Endothelial cell of umbilical vein (primary cell): Measurements from ENCODE around the gene SALL2. TPM values are rescaled to one million over a fixed set of nuclear protein-coding genes. Genes with fewer than 3 reads are reported as not detected.

Experiments used
- BruUV-seq: library from RNA; stranded (reverse); fragments of 400-500 nt; replicated peaks from 2 replicates; lab custom pipeline; 2021; lab: Mats Ljungman, UMichigan
- CTCF ChIA-PET: fragments of 300-600, 350-600 bp; sonication (Branson Sonifier 250); formaldehyde crosslinking; loops from one replicate; lab custom pipeline; 2021; ENCODE audit warnings: antibody characterized with exemption, inconsistent platforms; lab: Charles Lee
- POLR2A ChIA-PET: fragments of 300-600, 350-600 bp; sonication (Branson Sonifier 250); formaldehyde crosslinking; loops from one replicate; lab custom pipeline; 2021; ENCODE audit warnings: antibody characterized with exemption, inconsistent platforms; lab: Charles Lee
- DNase-seq: peaks from one replicate; pipeline ENCODE4 v3.0.0-alpha.2; 2011; ENCODE audit warnings: low read depth, low spot score
- FAIRE-seq: peaks from 2 replicates; lab custom pipeline; 2011; peaks lifted over from hg19 to GRCh38; lab: Jason Lieb, UNC
- H2AFZ ChIP-seq: 2 replicates; pipeline ENCODE4 v1.6.0; 2012; ENCODE audit warnings: low read depth, low read length, control low read depth, inconsistent platforms
- H3K27ac ChIP-seq: 2 replicates; pipeline ENCODE4 v1.5.1; 2011; ENCODE audit warnings: low read depth, mild to moderate bottlenecking, control low read depth, low read length, moderate library complexity; ENCODE audit not compliant: insufficient read depth
- H3K27me3 ChIP-seq, 2 experiments: 2 replicates each; pipeline versions ENCODE4 v1.6.0 to v1.6.1; 2011; ENCODE audit warnings: low read length in 2 of 2, mixed read lengths in 1 of 2; ENCODE audit not compliant: control insufficient read depth in 2 of 2, insufficient read depth in 2 of 2
- H3K36me3 ChIP-seq, 2 experiments: 2 replicates in 1 of 2; 3 replicates in 1 of 2; pipeline ENCODE4 v1.5.1; 2011; ENCODE audit warnings: low read length in 2 of 2, mild to moderate bottlenecking in 1 of 2, moderate library complexity in 1 of 2; ENCODE audit not compliant: control insufficient read depth in 2 of 2, insufficient read depth in 2 of 2; ENCODE audit errors: extremely low read depth in 1 of 2
- H3K4me1 ChIP-seq: 3 replicates; pipeline ENCODE4 v1.5.1; 2011; ENCODE audit warnings: mild to moderate bottlenecking, low read length; ENCODE audit not compliant: control insufficient read depth, insufficient read depth; ENCODE audit errors: extremely low read depth
- H3K4me2 ChIP-seq: 2 replicates; pipeline ENCODE4 v1.6.1; 2011; ENCODE audit warnings: low read length, control low read depth, mixed read lengths; ENCODE audit not compliant: insufficient read depth
- H3K4me3 ChIP-seq, 3 experiments: fragments of 200-600 bp in 1 of 3; sonication (generic), shearing (Covaris generic) in 1 of 3; replicated peaks in 1 of 3; 2 replicates each; pipeline ENCODE4 v1.5.1; 2011 to 2016; ENCODE audit warnings: control low read depth in 3 of 3, low read length in 3 of 3, mild to moderate bottlenecking in 2 of 3, inconsistent platforms in 1 of 3, low read depth in 1 of 3, moderate library complexity in 1 of 3; ENCODE audit not compliant: insufficient read depth in 1 of 3
- H3K79me2 ChIP-seq: 2 replicates; pipeline ENCODE4 v1.6.0; 2012; ENCODE audit warnings: low read length, inconsistent platforms; ENCODE audit not compliant: control insufficient read depth, insufficient read depth
- H3K9ac ChIP-seq: replicated peaks from 2 replicates; pipeline ENCODE3; 2011; ENCODE audit warnings: low read length, control low read depth; ENCODE audit not compliant: insufficient read depth; ENCODE audit errors: extremely low read depth
- H3K9me1 ChIP-seq: replicated peaks from 3 replicates; pipeline ENCODE4 v1.6.0; 2011; ENCODE audit warnings: mild to moderate bottlenecking, low read length; ENCODE audit not compliant: control insufficient read depth, insufficient read depth; ENCODE audit errors: extremely low read depth
- H3K9me3 ChIP-seq: replicated peaks from 2 replicates; pipeline ENCODE4 v1.5.1; 2012; ENCODE audit warnings: low read length, inconsistent platforms; ENCODE audit not compliant: control insufficient read depth, insufficient read depth
- H4K20me1 ChIP-seq: replicated peaks from 2 replicates; pipeline ENCODE3; 2011; ENCODE audit warnings: mild to moderate bottlenecking, low read length; ENCODE audit not compliant: control insufficient read depth, insufficient read depth; ENCODE audit errors: extremely low read depth
- EZH2 ChIP-seq: IDR thresholded peaks from 2 replicates; pipeline ENCODE4 v1.6.1; 2012; ENCODE audit warnings: borderline replicate concordance, low read depth, mild to moderate bottlenecking, moderate library complexity, low read length, inconsistent platforms; ENCODE audit not compliant: severe bottlenecking
- FOS ChIP-seq: IDR thresholded peaks from 2 replicates; pipeline ENCODE4 v1.6.1; 2011; ENCODE audit warnings: mild to moderate bottlenecking, low read length, moderate library complexity, borderline replicate concordance; ENCODE audit not compliant: insufficient read depth
- GATA2 ChIP-seq: IDR thresholded peaks from 2 replicates; pipeline ENCODE4 v1.7.0; 2011; ENCODE audit warnings: low read depth, mild to moderate bottlenecking, moderate library complexity, mixed read lengths, low read length; ENCODE audit not compliant: insufficient read length, insufficient read depth
- JUN ChIP-seq: IDR thresholded peaks from 2 replicates; pipeline ENCODE4 v1.6.1; 2011; ENCODE audit warnings: borderline replicate concordance, low read depth; ENCODE audit not compliant: insufficient read length, insufficient read depth
- MYC ChIP-seq: IDR thresholded peaks from one replicate; pipeline ENCODE4 v1.6.1; 2011; ENCODE audit warnings: mild to moderate bottlenecking, low read depth, low read length
- POLR2A ChIP-seq: IDR thresholded peaks from 2 replicates; pipeline ENCODE4 v1.6.1; 2012; ENCODE audit warnings: low read depth, mild to moderate bottlenecking, control low read depth, low read length
- dilution Hi-C: fragments of 300-500 bp; cut with MboI; formaldehyde crosslinking; loops from one replicate; pipeline ENCODE4 v1.15.0; 2019; ENCODE audit warnings: low sequenced_read_pairs; ENCODE audit not compliant: extremely low pct_ligation_motif_present
- intact Hi-C: fragments of 100-400 bp; cut with micrococcal nuclease; formaldehyde crosslinking; loops from one replicate; pipeline ENCODE4 v1.10.0; 2022
- polyA plus RNA-seq, 4 experiments: library from polyadenylated mRNA; depleted of rRNA in 3 of 4; stranded (reverse) in 3 of 4; unstranded in 1 of 4; fragments of >200 nt; gene quantifications; 2 replicates each; pipeline versions ENCODE4 v1.2.1 to v1.2.3, GENCODE V29; 2011 to 2012; ENCODE audit warnings: missing spikeins in 1 of 4
- total RNA-seq: library from RNA; stranded (reverse); gene quantifications from 2 replicates; pipeline ENCODE4 v1.2.3, GENCODE V29; 2021
- TF ChIP-seq, protein P1 (sequence below), 2 donors: IDR thresholded peaks; 1 replicate in 1 of 2; 2 replicates in 1 of 2; pipeline ENCODE4 v1.5.1; 2011; ENCODE audit warnings: low read length in 2 of 2, mild to moderate bottlenecking in 2 of 2, moderate library complexity in 2 of 2, control low read depth in 1 of 2, inconsistent platforms in 1 of 2, low read depth in 1 of 2; ENCODE audit not compliant: insufficient read depth in 1 of 2; ENCODE audit errors: extremely low read depth in 1 of 2
- TF ChIP-seq, protein P2 (sequence below): IDR thresholded peaks from 2 replicates; pipeline ENCODE4 v1.6.1; 2011; ENCODE audit not compliant: insufficient read depth, insufficient read length

SALL2 gene
- total and polyA plus RNA-seq, 2 donors (not counting 3 experiments of a cell fraction or from before 2014, with no cell fraction given): 2.8 to 4.6 TPM

DNA sequence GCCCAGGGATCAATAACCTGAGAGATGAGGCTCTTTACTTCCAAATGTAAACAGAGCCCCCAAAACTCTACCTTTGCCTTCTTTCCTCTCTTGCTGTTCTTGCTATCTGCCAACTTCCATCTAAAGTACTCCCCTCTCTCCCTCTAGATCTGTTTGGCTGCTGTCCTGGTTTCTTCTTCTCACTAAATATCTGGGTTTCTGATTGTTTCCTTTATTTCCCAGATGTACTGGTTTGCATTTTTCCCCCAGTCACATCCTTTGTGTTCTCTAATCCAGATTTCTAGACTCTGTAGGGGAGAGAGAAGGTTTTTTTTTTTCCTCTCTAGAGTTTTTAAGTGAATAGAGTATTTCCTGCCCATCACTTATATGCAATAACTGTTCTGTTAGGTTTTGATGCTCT is 7.1 kb upstream of the SALL2 start:
- TF ChIP-seq MYC (no peak), POLR2A (no peak), GATA2 (no peak), FOS (no peak), EZH2 (no peak), JUN (no peak)
- TF ChIP-seq, protein P1, sequence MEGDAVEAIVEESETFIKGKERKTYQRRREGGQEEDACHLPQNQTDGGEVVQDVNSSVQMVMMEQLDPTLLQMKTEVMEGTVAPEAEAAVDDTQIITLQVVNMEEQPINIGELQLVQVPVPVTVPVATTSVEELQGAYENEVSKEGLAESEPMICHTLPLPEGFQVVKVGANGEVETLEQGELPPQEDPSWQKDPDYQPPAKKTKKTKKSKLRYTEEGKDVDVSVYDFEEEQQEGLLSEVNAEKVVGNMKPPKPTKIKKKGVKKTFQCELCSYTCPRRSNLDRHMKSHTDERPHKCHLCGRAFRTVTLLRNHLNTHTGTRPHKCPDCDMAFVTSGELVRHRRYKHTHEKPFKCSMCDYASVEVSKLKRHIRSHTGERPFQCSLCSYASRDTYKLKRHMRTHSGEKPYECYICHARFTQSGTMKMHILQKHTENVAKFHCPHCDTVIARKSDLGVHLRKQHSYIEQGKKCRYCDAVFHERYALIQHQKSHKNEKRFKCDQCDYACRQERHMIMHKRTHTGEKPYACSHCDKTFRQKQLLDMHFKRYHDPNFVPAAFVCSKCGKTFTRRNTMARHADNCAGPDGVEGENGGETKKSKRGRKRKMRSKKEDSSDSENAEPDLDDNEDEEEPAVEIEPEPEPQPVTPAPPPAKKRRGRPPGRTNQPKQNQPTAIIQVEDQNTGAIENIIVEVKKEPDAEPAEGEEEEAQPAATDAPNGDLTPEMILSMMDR (IDR thresholded peaks at IDR 0.05; ENCODE audit: extremely low read depth in 1 of 2, insufficient read depth in 1 of 2, low read depth in 1 of 2, low read length in 2 of 2): no peak
- TF ChIP-seq, protein P2, sequence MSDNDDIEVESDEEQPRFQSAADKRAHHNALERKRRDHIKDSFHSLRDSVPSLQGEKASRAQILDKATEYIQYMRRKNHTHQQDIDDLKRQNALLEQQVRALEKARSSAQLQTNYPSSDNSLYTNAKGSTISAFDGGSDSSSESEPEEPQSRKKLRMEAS: no peak
- Histone ChIP-seq H3K4me1 (no peaks in the 10 kb centered on the region), H3K27me3 (peaks cover 52 to 60% of the 10 kb centered on the region in 2 experiments), H3K79me2 (no peaks in the 10 kb centered on the region), H3K9me1 (no peaks in the 10 kb centered on the region), H3K9ac (no peak overlapping the region), H3K36me3 (no peaks in the 10 kb centered on the region), H4K20me1 (no peaks in the 10 kb centered on the region), H3K4me2 (no peak overlapping the region), H3K4me3 (no peak overlapping the region), H3K27ac (no peak overlapping the region), H3K9me3 (no peaks in the 10 kb centered on the region), H2AFZ (no peak overlapping the region)
- dilution Hi-C loops (no loop called here), intact Hi-C loops (no loop called here)
- POLR2A ChIA-PET: no interaction called here
- DNase-seq (no peak), FAIRE-seq (no peak)
- BruUV-seq: no TSS peak
- CTCF ChIA-PET: interaction anchor here (1.7 kb wide), 1 partner anchor 35 kb away, joined by 5 read pairs; no protein-coding TSS in a partner anchor
